Upper lobe of left lung (tissue), 6 donors: Measurements from ENCODE around the gene LMCD1. TPM values are rescaled to one million over a fixed set of nuclear protein-coding genes. Genes with fewer than 3 reads are reported as not detected.
A peak's percentile ranks its signal among the peaks of the same experiment; 100 is the strongest.

Source experiments
- ATAC-seq, 2 donors: fragments of 200-7000 bp; cut with Tn5 transposase; one replicate each; pipeline ENCODE4 v1.9.1; 2022; ENCODE audit warnings: mild to moderate bottlenecking in 2 of 2, moderate library complexity in 2 of 2; ENCODE audit not compliant: low FRiP score in 2 of 2
- DNase-seq, 2 donors: peaks; one replicate each; pipeline ENCODE4 v3.0.0-alpha.2; 2019 to 2020
- H3K27ac ChIP-seq, 4 donors: fragments of 200-600 bp; sonication (generic); one replicate each; pipeline ENCODE4 v1.5.1; 2016 to 2019
- H3K27me3 ChIP-seq, 4 donors: fragments of 200-600 bp; sonication (generic); one replicate each; pipeline ENCODE4 v1.5.1; 2017 to 2019
- H3K36me3 ChIP-seq, 4 donors: fragments of 200-600 bp; sonication (generic); one replicate each; pipeline ENCODE4 v1.5.1; 2016 to 2019
- H3K4me1 ChIP-seq, 4 donors: fragments of 200-600 bp; sonication (generic); one replicate each; pipeline ENCODE4 v1.5.1; 2018 to 2019
- H3K4me3 ChIP-seq, 4 donors: fragments of 200-600 bp; sonication (generic); one replicate each; pipeline ENCODE4 v1.5.1; 2017 to 2019; ENCODE audit warnings: mild to moderate bottlenecking in 2 of 4, moderate library complexity in 1 of 4
- H3K9me3 ChIP-seq, 4 donors: fragments of 200-600 bp; sonication (generic); one replicate each; pipeline ENCODE4 v1.5.1; 2018 to 2019
- EP300 ChIP-seq, 4 donors: sonication (generic); formaldehyde crosslinking; IDR thresholded peaks; one replicate each; pipeline ENCODE4 v1.5.1; 2017; ENCODE audit warnings: antibody characterized with exemption in 4 of 4, control low read depth in 2 of 4
- POLR2A ChIP-seq, 4 donors: fragments of 450-650 bp; IDR thresholded peaks; one replicate each; pipeline ENCODE4 v1.5.1; 2016 to 2017; ENCODE audit warnings: antibody characterized with exemption in 4 of 4, mild to moderate bottlenecking in 2 of 4
- POLR2AphosphoS5 ChIP-seq, 2 donors: sonication (generic); formaldehyde crosslinking; IDR thresholded peaks; one replicate each; pipeline ENCODE4 v1.5.1; 2017; ENCODE audit warnings: antibody characterized with exemption in 2 of 2
- WGBS, 2 donors: methylation state at CpG; one replicate each; pipeline ENCODE4 v1.1.5; 2017 to 2018; 5-methylcytosine and 5-hydroxymethylcytosine counted together
- total RNA-seq, 6 donors: library from RNA; depleted of rRNA in 4 of 6; stranded (reverse); fragments of >200 nt in 4 of 6; gene quantifications; one replicate each; pipeline versions ENCODE4 v1.1.0 to v1.2.1, GENCODE V29; 2016 to 2021
- TF ChIP-seq, protein P1 (sequence below), 6 experiments: fragments of 450-650 bp in 4 of 6; fragments of 200-600 bp in 2 of 6; sonication (generic) in 2 of 6; IDR thresholded peaks; one replicate each; pipeline ENCODE4 v1.5.1; 2016 to 2019; ENCODE audit warnings: antibody characterized with exemption in 6 of 6
- donor health status: DM: no; HTN: no; CAD: no; lungs with moderate emphysema.
- donor health status: DM: no; HTN: yes; CAD: no; lungs with severe emphysema.

LMCD1 gene
- total RNA-seq, 6 donors from 2014 or later, result 47.4 to 269 (median 118) TPM

GRCh38 chr3:8618950-8619349 lies 117.3 kb downstream of the LMCD1 start:
- Histone ChIP-seq H3K36me3 (no peaks in the 10 kb centered on the region), H3K9me3 (no peaks in the 10 kb centered on the region), H3K27ac (no peak overlapping the region), H3K4me1 (peaks cover 10 to 17% (median 12%) of the 10 kb centered on the region in 4 donors), H3K4me3 (no peak overlapping the region), H3K27me3 (no peaks in the 10 kb centered on the region)
- ATAC-seq, result no peak
- TF ChIP-seq, protein P1, sequence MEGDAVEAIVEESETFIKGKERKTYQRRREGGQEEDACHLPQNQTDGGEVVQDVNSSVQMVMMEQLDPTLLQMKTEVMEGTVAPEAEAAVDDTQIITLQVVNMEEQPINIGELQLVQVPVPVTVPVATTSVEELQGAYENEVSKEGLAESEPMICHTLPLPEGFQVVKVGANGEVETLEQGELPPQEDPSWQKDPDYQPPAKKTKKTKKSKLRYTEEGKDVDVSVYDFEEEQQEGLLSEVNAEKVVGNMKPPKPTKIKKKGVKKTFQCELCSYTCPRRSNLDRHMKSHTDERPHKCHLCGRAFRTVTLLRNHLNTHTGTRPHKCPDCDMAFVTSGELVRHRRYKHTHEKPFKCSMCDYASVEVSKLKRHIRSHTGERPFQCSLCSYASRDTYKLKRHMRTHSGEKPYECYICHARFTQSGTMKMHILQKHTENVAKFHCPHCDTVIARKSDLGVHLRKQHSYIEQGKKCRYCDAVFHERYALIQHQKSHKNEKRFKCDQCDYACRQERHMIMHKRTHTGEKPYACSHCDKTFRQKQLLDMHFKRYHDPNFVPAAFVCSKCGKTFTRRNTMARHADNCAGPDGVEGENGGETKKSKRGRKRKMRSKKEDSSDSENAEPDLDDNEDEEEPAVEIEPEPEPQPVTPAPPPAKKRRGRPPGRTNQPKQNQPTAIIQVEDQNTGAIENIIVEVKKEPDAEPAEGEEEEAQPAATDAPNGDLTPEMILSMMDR (IDR thresholded peaks at IDR 0.05), result no peak
- no peak for TF ChIP-seq EP300 (IDR thresholded peaks at IDR 0.05)
- TF ChIP-seq POLR2A (IDR thresholded peaks at IDR 0.05), result no peak
- TF ChIP-seq POLR2AphosphoS5 (IDR thresholded peaks at IDR 0.05), result no peak
- WGBS, 2 donors, result 94 to 100% methylated on average over 1 to 4 of the region's 4 CpGs
- no peak for DNase-seq

GRCh38 chr3:8619548-8619947 lies 117.9 kb downstream of the LMCD1 start:
- Histone ChIP-seq H3K27ac (no peak overlapping the region), H3K27me3 (no peaks in the 10 kb centered on the region), H3K36me3 (no peaks in the 10 kb centered on the region), H3K4me1 (peaks cover 10 to 17% (median 12%) of the 10 kb centered on the region in 4 donors), H3K9me3 (no peaks in the 10 kb centered on the region), H3K4me3 (no peak overlapping the region)
- TF ChIP-seq EP300 (IDR thresholded peaks at IDR 0.05) (no peak), POLR2A (IDR thresholded peaks at IDR 0.05) (no peak), POLR2AphosphoS5 (IDR thresholded peaks at IDR 0.05) (no peak)
- TF ChIP-seq, protein P1 (IDR thresholded peaks at IDR 0.05), result no peak
- WGBS, 2 donors, result 92 to 97% methylated on average over 6 to 7 of the region's 7 CpGs
- ATAC-seq (no peak), DNase-seq (no peak)

- Histone ChIP-seq H3K27me3 (no peaks in the 10 kb centered on the region), H3K4me3 (no peak overlapping the region), H3K9me3 (no peaks in the 10 kb centered on the region), H3K27ac (peak overlapping the region in 1 of 4 donors; percentile 4), H3K4me1 (peaks cover 10 to 17% (median 12%) of the 10 kb centered on the region in 4 donors), H3K36me3 (no peaks in the 10 kb centered on the region)
- WGBS, 2 donors, result 60 to 88% methylated on average over 3 of the region's 3 CpGs
- DNase-seq (no peak), ATAC-seq (no peak)
- TF ChIP-seq EP300 (IDR thresholded peaks at IDR 0.05), result no peak
- no peak for TF ChIP-seq POLR2AphosphoS5 (IDR thresholded peaks at IDR 0.05)
- no peak for TF ChIP-seq POLR2A (IDR thresholded peaks at IDR 0.05)
- TF ChIP-seq, protein P1 (IDR thresholded peaks at IDR 0.05), result no peak
Observed at GRCh38 chr3:8621141-8621540, 119.5 kb downstream of the LMCD1 start.

DNA sequence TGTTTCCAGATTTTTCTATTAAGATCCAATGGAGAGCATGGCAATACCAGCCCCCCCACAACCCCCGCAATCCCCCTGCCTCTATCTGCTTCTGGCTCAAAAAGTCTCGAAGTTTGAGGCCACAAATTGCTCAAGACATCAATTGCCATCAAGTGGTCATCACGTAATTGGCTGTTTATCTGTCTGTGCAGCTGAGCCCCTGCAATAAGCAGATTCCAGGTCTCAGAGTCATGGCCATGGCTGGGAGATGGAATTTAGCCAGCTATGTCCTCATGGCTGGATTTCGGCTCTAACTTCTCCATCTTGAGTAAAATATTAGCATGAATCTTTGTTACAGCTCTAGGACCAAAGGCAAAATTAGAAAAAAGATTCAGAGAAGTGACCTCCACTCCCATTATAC lies 120.2 kb downstream of the LMCD1 start:
- peaks cover 10 to 17% (median 12%) of the 10 kb centered on the region in 4 donors for H3K4me1 ChIP-seq
- DNase-seq, result no peak
- no peak overlapping the region for H3K4me3 ChIP-seq
- no peaks in the 10 kb centered on the region for H3K27me3 ChIP-seq
- 73 to 84% methylated on average over 4 of the region's 4 CpGs for WGBS, 2 donors
- TF ChIP-seq POLR2A (IDR thresholded peaks at IDR 0.05) (no peak), POLR2AphosphoS5 (IDR thresholded peaks at IDR 0.05) (peak in 1 of 2 donors; percentile 20), EP300 (IDR thresholded peaks at IDR 0.05) (no peak)
- peak in 1 of 2 donors; percentile 78 for ATAC-seq
- peak overlapping the region in 1 of 4 donors; percentile 50 for H3K27ac ChIP-seq
- no peaks in the 10 kb centered on the region for H3K36me3 ChIP-seq
- H3K9me3 ChIP-seq, result no peaks in the 10 kb centered on the region

DNA sequence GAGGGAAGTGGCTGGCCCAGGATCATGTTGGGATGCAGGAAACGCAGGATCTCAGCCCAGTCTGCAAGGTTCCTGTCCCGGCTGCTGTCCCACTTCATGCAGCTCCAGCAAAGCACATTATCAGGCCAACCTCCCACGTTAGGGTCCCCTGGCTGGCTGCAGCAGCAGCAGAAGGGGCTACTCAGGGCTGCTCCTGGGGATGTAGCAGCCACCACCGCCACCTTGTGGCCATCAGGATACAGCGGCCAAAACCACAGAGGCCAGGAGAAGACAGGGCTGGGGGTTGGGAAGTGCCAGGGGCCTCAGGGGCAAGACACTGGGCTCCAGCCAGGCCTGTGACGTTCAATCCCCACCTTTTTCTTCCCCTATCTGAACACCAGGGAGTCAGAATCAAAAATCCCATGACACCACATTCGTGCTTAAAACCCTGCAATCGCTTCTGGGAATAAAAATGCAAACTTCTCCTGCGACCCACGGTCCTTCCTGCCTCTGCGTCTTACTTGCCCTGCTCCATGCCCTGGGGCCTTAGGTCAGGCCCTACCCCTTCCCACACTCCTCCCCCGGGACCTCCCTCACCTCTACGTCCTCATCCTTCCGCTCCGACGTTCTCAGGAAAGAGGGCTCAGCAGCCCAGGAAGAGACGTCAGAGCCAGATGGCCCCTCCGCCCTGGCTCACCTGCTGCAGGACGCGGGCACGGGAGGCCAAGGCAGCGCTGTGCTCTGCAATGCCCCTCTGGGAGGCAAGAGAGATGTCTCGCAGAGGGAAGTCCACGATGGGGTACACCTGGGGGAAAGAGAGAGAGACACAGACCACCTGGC lies 121.5 kb downstream of the LMCD1 start:
- DNase-seq (peak; percentile 59 to 62), ATAC-seq (peak; percentile 77 to 90)
- H3K27me3 ChIP-seq, result no peaks in the 10 kb centered on the region
- no peak for TF ChIP-seq POLR2A (IDR thresholded peaks at IDR 0.05)
- TF ChIP-seq, protein P1 (IDR thresholded peaks at IDR 0.05), result peak; percentile 80 to 92 (median 86)
- H3K27ac ChIP-seq, result no peak overlapping the region
- no peaks in the 10 kb centered on the region for H3K36me3 ChIP-seq
- H3K4me1 ChIP-seq, result peaks cover 10 to 17% (median 12%) of the 10 kb centered on the region in 4 donors
- no peak overlapping the region for H3K4me3 ChIP-seq
- 33 to 49% methylated on average over 22 to 24 of the region's 24 CpGs for WGBS, 2 donors
- no peaks in the 10 kb centered on the region for H3K9me3 ChIP-seq
